Anterior cingulate cortex (tissue), 58 donors: ENCODE data around the gene SSC5D.

Source experiments
- DNase-seq, 58 donors: peaks; one replicate each; lab custom pipeline; 2025; lab: John Stamatoyannopoulos, UW

SSC5D gene

GRCh38 chr19:55497763-55498162, 9.5 kb downstream of the SSC5D start:
- DNase-seq, result no peak

- DNase-seq, result no peak
Observed at GRCh38 chr19:55498246-55498840, 10.1 kb downstream of the SSC5D start.

- DNase-seq, result no peak
Observed at GRCh38 chr19:55500368-55500952, 12.2 kb downstream of the SSC5D start.

- DNase-seq, result no peak
Observed at GRCh38 chr19:55502197-55502952, 14.1 kb downstream of the SSC5D start.

- no peak for DNase-seq
Observed at GRCh38 chr19:55503157-55503501, 14.9 kb downstream of the SSC5D start.

GRCh38 chr19:55503502-55504251, 15.4 kb downstream of the SSC5D start:
- DNase-seq, result peak; percentile 51 to 98 (median 92)

- DNase-seq, result no peak
Observed at GRCh38 chr19:55504252-55504603, 16.0 kb downstream of the SSC5D start.

GRCh38 chr19:55504981-55505380, 16.7 kb downstream of the SSC5D start:
- DNase-seq, result no peak

- no peak for DNase-seq
Observed at GRCh38 chr19:55508120-55508519, 19.9 kb downstream of the SSC5D start.

- peak; percentile 34 to 96 (median 87) for DNase-seq
Observed at GRCh38 chr19:55516878-55517620, 28.8 kb downstream of the SSC5D start.

- no peak for DNase-seq
Observed at GRCh38 chr19:55519451-55520311, 31.4 kb downstream of the SSC5D start.

- DNase-seq, result no peak
Observed at GRCh38 chr19:55520691-55521292, 32.6 kb downstream of the SSC5D start.

- no peak for DNase-seq
Observed at GRCh38 chr19:55525289-55526101, 37.3 kb downstream of the SSC5D start.

GRCh38 chr19:55526216-55527196, 38.3 kb downstream of the SSC5D start:
- DNase-seq, result peak in 6 of 58 donors; percentile 1 to 23 (median 8)

- DNase-seq, result no peak
Observed at GRCh38 chr19:55527197-55528029, 39.2 kb downstream of the SSC5D start.
